NOMO-1 (cell line): ENCODE results near the gene AMOTL2.

Source experiments
- DNase-seq, 2 experiments: peaks; one replicate each; lab custom pipeline; 2025; ENCODE audit not compliant: unreplicated experiment in 2 of 2; lab: John Stamatoyannopoulos, UW

Gene AMOTL2

GRCh38 chr3:134318166-134318565, 56.1 kb downstream of the AMOTL2 start:
- DNase-seq, result no peak

GRCh38 chr3:134317106-134317947, 56.9 kb downstream of the AMOTL2 start:
- no peak for DNase-seq

DNA sequence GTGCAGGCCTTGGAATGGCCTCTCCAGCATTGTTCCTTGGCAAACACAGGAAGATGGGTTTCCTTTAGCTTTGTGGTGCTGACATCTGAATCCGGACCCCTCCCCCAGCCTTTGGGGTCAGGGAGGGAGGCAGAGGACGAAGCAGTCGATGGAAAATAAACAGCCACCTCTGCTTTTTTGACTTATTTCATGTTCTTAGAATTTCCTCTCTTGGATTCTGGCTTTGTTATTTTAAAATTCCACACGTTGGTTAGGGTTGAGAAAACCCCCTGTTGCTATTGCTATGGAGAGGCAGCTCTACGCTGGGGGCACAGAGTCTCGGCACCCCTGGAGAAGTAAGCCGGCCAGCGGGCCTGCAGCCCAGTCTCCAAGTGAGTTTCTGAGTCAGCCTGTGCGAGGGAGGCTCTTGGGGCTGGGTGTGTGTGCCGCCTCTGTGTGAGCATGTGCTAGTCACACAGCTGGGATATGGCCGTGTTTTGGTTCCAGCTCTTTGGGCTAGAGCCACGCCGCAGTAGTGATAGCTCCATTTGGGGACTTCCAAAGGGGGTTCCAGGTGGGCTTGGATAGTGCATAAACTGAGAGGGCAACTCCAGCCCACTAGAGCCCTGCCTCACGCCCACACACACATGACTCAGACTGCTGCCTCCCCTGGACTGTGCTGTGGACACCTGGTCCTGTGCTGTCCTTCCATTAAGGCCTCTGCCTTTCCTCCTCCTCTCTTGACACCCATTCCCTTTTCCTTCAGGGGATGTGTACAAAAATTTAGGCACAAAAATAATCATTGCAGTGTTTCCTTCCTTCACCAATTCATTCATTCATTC, 58.8 kb downstream of the AMOTL2 start:
- no peak for DNase-seq

DNA sequence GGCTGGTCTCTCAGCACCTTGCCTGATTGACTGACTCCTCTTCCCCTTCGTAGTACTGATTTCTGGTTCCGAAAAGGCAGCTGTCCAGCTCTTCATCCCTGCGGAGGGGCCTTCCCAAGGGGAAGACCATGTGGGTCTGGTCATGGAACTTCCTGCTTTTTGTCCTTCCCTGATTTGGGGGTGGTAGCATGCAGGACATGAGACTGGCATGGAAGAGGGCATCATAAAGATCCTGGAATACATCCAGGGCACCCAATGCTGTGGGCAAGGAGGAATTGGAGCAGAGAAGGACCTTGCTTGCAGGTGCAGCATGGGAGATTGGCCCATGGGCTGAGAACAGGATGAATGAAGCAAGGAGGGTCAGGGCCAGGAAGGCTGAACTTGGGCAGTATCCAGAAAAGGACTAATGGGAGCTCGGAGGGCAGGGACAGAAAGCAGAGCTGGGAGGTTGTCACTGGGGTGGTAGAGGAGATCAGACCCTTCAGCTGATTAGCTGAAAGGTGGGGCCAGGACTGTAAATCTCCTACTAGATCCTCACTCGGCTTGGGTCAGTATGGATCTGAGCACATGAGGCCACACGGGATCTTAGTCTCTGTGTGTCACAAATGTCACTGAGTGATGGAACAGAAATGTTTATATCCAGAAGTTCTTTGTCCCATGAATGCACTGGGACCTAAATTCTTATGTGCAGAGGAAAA, 59.5 kb downstream of the AMOTL2 start:
- DNase-seq, result no peak

- DNase-seq, result no peak
These were observed 60.2 kb downstream of the AMOTL2 start for GRCh38 chr3:134313847-134314587.

DNA sequence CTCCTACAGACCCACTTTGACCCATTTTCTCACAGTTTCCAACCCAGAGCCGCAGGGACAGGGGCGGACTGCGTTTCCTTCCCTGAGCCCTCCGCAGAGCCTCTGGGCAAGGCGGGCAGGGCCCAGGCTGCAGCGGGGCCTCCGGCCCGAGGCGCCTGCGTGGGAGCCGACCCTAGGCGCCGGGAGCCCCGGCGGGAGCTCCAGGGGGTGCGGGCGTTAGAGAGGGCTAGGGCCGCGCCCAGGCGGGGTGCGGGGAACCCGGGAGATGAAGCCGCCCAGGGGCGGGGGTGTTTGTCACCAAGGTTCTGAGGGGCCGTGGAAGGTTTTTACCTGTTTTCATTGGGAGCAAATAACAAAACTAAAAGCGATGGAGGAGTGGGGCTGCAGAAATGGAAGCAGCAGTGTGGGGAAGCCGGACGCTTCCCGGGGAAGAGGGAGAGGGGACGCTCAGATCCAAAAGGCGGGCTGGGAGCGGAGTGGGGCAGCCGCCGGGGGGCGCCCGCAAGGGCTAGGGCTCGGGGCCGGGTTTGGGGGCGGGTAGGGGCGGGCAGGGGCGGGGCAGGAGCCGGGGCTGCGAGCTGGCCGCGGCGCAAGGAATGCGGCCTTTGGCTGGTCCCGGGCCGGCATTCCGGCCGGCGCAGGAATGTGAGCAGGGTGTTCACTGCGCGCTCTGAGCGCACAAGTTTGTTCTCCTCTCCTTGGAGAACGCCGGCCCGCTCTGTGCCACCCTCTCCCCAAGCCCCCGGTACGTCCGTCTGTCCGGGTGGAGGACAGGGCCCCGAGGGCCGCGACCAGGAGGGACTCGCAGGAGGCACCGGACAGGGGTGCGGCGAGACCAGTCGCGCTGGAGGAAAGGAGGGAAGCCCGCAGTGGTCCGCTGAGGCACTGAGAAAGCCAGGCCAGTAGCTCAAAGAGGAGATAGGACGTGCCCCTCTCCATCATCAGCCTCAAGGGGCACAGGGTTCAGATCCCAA, 61.1 kb downstream of the AMOTL2 start:
- DNase-seq, result no peak

- DNase-seq, result no peak
These were observed 62.0 kb downstream of the AMOTL2 start for GRCh38 chr3:134312072-134312872.

DNA sequence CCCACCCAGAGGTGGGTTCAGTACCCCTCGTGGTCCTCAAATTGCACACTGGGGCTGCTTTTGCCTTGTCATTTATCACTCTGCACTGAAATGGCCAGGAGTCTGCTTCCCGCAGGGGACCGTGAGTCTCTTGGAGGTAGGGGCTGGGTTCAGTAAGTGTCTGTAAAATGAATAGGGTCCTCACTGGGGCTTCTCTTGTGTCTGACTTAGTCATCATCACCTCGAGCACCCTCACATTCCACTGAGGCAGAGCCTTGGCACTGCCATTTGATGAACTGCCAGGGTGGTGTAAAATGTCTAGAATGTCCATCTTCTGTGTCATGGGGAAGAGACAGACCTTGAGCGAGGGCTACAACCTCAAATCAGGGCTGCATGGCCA, 62.6 kb downstream of the AMOTL2 start:
- DNase-seq, result no peak

DNA sequence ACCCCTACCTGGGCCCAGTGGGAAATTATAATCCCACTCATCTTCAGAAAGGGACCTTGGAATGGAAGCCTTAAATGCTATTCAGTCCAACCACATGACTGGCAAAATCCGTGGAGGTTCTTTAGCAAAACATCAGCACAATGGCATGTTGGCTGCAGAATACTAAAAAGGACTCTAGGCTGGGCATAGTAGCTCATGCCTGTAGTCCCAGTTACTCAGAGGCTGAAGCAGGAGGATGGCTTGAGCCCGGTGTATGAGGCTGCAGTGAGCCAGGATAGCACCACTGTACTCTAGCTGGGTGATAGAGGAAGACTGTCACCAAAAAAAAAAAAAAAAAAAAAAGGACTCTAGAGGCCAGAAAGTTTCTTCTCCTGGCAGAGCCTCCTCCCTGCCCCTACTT, 63.0 kb downstream of the AMOTL2 start:
- no peak for DNase-seq

GRCh38 chr3:134309987-134310700, 64.1 kb downstream of the AMOTL2 start:
- DNase-seq, result no peak

- peak; percentile 49 to 75 for DNase-seq
These were observed 65.8 kb downstream of the AMOTL2 start for GRCh38 chr3:134308350-134308891.

DNA sequence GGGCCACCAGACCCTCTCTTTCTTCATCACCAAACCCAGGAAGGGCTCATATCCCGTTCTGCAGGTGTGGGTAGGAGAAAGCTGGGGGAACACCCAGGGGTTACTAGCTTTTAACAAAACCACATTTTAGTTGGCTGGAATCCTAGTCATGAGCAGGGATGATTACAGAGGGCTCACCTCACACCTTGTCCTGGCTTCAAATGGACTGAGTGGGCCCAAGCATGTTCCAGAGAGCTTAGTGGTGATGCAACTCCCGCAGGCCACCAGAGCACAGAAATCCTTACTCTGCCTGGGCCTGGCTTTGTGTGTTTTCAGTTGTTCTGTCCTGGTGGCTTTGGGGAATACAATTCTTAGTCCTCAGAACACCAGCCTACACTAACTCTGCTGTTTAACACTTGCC, 66.8 kb downstream of the AMOTL2 start:
- DNase-seq, result no peak

DNA sequence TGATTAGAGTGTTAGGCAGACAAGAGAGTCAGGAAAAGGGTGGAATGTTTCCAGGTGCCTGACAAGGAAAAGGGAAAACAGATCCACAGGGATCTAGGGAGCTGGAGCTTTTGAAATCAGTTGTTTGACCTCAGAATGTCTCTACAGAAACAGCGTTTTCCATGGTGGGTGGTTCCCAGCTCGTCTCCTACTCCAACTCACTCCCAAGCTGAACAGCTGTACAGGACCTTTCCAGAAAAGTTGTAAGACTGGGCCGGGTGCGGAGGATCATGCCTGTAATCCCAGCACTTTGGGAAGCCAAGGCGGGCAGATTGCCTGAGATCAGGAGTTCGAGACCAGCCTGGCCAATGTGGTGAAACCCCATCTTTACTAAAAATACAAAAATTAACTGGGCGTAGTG, 67.9 kb downstream of the AMOTL2 start:
- DNase-seq, result no peak
